GM18867 (cell line): ENCODE measurements around the gene CLDN2.
"Not testable (repeated sequence)": the region's sequence is repeated elsewhere in the genome, so short reads cannot be mapped to it uniquely, and the experiment has no call there.

Experiments used
- ATAC-seq: cut with Tn5 transposase; IDR thresholded peaks from one replicate; pipeline ENCODE4 v1.9.1; 2021; ENCODE audit warnings: mild to moderate bottlenecking, moderate library complexity; ENCODE audit not compliant: unreplicated experiment

The CLDN2 gene

DNA sequence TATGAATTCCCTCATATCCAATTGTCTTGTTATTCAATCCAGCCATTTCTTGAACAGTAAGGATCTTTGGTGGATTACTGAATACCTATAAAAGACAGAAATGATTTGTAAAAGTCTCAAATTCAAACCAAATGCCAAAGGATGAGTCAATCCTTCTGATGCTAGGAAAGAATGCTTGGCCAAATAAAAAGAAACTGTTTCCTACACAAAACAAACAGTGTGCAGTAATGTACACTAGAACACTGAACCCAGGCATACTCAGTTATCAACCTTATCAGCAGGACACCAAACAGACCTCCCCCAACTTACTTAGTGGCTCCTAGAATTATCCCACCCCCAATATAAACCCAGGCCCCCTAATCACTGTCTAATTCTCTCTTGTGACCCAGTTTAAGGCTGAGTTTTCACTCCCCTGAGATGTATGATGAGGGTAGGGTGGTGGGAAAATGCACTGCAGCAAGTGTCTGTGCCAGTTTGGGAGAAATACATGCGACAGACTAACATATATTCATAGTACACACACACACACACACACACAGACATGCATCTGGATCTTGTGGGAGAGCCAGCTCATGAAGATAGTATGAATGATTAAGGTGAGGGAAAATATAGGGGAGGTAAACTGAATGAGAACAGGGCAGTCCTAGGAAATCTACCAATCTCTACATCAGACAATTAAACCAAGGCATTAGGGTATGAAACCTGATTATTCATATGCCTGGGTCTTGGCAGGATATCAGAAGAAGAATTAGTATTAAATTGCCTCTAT, 35.0 kb downstream of the CLDN2 start:
- no peak for ATAC-seq

DNA sequence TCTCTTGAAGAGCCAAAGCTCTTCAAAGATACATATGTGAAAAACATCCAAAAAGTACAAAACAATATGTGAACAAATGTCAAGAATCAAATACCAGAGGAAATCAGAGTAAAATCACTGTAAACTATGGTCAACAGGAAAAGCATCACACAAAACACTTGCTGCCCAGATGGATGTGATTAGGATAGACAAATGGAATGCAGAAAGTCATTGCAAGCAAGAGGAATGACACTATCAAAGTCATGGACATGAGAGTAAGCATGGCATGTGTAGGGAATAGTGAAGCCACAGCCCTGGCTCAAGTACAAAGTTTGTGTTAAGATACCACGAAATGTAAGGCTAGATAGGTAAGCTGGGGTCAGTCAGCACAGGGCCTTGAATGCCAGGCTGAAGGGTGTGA, 37.7 kb downstream of the CLDN2 start:
- no peak for ATAC-seq

DNA sequence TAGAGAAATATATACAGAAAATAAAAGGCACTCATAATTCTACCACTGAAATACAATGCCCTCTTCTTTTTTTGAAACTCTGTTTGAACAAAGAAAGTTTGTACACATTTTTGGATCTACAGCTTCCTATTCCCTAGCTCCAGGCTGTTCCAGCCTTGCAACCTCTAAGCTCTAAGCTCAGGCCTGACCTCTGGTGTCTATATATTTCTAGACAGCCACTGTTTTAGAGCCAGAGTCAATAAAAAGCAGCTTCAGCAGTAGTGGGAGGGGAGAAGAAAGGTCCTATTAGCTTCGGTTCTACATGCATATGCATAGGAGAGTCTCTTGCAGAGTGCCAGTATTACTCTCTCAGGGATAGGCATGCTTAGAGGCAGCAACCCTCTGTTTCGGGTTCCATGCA, 39.7 kb downstream of the CLDN2 start:
- no peak for ATAC-seq

DNA sequence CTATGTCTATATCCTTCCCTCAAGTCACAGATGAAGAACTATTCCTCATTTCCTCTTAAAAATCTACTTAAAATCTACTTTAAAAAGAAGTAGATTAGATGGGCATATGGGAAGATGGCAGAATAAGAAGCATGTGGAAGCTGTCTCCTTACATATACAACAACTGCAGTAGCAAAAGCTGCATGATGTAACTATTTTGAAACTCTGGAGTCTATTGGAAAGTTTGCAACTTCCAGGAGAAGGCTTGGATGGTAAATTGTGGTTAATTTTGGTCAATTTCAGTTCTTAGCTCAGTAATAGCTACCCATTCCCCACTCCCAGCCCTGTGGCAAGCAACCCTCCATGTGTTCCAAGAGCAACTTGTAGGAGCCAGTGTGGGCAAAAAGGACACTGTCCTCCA, 42.9 kb downstream of the CLDN2 start:
- no peak for ATAC-seq

DNA sequence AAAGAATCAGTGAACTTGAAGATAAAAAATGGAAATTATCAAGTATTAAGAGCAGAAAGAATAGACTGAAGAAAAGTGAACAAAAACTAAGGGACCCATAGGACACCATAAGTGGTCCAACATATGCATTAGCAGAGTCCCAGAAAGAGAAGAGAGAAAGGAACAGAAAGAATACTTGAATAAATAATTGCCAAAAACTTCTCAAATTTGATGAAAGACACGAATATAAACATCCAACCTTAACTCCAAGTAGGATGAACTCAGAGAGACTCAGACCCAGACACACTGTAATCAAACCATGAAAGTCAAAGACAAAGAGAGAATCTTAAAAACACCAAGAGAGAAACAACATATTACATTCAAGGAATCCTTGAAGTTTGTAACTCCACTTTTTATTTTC, 44.1 kb downstream of the CLDN2 start:
- ATAC-seq, result no peak

DNA sequence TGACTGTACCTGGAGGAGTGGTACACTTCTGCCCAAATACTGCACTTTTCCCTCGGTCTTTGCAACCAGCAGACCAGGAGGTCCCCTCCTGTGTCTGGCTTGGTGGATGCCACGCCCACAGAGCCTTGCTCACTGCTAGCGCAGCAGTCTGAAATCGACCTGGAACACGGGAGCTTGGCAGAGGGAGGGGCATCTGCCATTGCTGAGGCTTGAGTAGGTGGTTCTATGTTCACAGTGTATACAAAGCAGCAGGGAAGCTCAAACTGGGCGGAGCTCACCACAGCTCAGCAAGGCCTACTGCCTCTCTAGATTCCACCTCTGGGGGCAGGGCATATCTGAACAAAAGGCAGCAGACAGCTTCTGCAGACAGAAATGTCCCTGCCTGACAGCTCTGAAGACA, 46.3 kb downstream of the CLDN2 start:
- not testable (repeated sequence) for ATAC-seq

DNA sequence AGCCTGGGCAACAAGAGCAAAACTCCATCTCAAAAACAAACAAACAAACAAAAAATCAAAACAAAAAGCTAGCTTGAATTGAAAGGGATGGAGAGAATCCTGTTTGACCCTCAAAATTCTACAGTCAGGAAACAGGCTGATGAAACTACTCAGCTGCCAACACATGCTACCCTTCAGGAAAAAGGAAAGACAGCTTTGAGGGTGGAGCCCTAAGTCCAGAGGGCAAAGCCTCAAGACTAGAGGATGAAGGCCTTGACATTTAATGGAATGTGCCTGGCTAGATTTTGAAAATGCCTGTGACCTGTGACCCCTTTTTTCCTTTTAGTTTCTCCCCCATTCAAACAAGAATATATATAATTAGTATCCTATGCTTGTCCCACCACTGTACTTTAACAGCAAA, 52.7 kb downstream of the CLDN2 start:
- ATAC-seq, result no peak

DNA sequence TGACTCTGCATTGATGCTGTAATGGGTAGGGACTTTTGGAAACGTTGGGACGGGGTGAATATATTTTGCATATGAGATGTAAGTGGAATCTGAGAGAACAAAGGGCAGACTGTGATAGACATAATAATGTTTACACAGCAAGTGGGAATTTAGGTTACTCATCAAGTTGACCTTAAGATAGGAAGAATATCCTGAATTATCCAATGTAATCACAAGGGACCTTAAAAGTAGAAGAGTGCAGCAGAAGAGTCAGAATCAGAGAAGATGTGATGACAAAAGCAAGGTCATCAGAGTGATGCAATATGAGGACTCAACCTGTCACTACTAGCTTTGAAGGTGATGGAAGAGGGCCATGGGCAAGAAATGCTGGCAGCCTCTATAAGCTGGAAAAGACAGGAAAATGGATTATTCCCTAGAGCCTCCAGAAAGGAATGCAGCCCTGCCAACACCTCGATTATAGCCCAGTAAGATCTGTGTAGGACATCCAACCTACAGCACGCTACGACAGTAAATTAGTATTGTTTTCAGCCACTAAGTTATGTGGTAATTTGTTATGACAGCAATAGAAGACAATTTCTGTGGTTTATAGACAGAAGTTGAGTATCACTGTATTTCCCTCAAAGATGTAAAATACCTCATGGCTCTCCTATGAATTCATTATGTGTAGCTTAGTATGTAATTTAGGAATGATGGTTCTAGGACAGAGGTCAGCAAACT, 53.4 kb downstream of the CLDN2 start:
- no peak for ATAC-seq

DNA sequence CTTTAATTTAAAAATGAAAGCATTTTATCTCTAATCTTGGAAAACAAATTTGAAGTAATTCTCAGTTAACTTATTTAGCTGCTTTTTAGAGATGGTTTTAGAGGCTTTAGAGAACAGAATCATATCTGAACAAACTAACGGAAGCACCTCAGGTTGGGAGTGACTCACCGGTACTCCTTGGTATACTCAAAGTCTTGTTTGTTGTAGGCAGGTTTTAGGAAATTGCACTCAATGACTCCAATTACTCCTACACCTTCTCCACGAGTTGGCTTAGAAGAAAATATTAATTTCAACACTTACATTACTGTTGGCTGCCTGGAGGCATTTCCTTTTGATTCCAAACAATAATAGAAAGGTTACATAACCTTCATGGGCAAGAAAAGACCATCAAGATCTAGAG, 56.2 kb downstream of the CLDN2 start:
- no peak for ATAC-seq
